Frontal cortex (tissue), 4 donors: ENCODE results near the gene ROBO1. TPM values are rescaled to one million over a fixed set of nuclear protein-coding genes. Genes with fewer than 3 reads are reported as not detected.

Source experiments
- DNase-seq, 2 donors: peaks; one replicate each; pipeline ENCODE4 v3.0.0; 2012; ENCODE audit warnings: low spot score in 2 of 2
- FAIRE-seq: peaks from 2 replicates; lab custom pipeline; 2012; peaks lifted over from hg19 to GRCh38; lab: Jason Lieb, UNC
- total RNA-seq: library from RNA; depleted of rRNA; stranded (reverse); fragments of >200 nt; gene quantifications from one replicate; pipeline ENCODE4 v1.2.3, GENCODE V29; 2014
- donor health status: control.
- donor health status: control.
- donor health status: control.

The ROBO1 gene
- total RNA-seq, 1 donor from 2014 or later: 296 TPM

GRCh38 chr3:79154865-79155264, 612.9 kb downstream of the ROBO1 start:
- DNase-seq (no peak), FAIRE-seq (no peak)

- DNase-seq (no peak), FAIRE-seq (no peak)
Measured at GRCh38 chr3:79148786-79149185, 619.0 kb downstream of the ROBO1 start.

- no peak for DNase-seq
- no peak for FAIRE-seq
Measured at GRCh38 chr3:79146024-79146423, 621.8 kb downstream of the ROBO1 start.

- FAIRE-seq (no peak), DNase-seq (no peak)
Measured at GRCh38 chr3:79140708-79141107, 627.1 kb downstream of the ROBO1 start.

GRCh38 chr3:79139395-79140068, 628.3 kb downstream of the ROBO1 start:
- FAIRE-seq: no peak
- no peak for DNase-seq

- DNase-seq (no peak), FAIRE-seq (no peak)
Measured at GRCh38 chr3:79125313-79125984, 642.3 kb downstream of the ROBO1 start.

- FAIRE-seq (no peak), DNase-seq (no peak)
Measured at GRCh38 chr3:79115458-79115857, 652.3 kb downstream of the ROBO1 start.

GRCh38 chr3:79113876-79114275, 653.9 kb downstream of the ROBO1 start:
- FAIRE-seq (no peak), DNase-seq (no peak)

- FAIRE-seq (no peak), DNase-seq (no peak)
Measured at GRCh38 chr3:79111375-79112052, 656.3 kb downstream of the ROBO1 start.

- DNase-seq: no peak
Measured at GRCh38 chr3:79109754-79110153, 658.0 kb downstream of the ROBO1 start.

GRCh38 chr3:79103307-79103706, 664.5 kb downstream of the ROBO1 start:
- DNase-seq (no peak), FAIRE-seq (no peak)

More at GRCh38 chr3:79109754-79110153, 658.0 kb downstream of the ROBO1 start:
- FAIRE-seq: no peak

GRCh38 chr3:79097964-79098660, 669.7 kb downstream of the ROBO1 start:
- FAIRE-seq (no peak), DNase-seq (no peak)

GRCh38 chr3:79094654-79095053, 673.1 kb downstream of the ROBO1 start:
- FAIRE-seq (no peak), DNase-seq (no peak)

GRCh38 chr3:79086514-79086913, 681.3 kb downstream of the ROBO1 start:
- DNase-seq (peak; percentile 0 to 3), FAIRE-seq (no peak)

GRCh38 chr3:79085171-79085570, 682.6 kb downstream of the ROBO1 start:
- no peak for FAIRE-seq

GRCh38 chr3:79081335-79081734, 686.5 kb downstream of the ROBO1 start:
- DNase-seq: no peak

More at GRCh38 chr3:79085171-79085570, 682.6 kb downstream of the ROBO1 start:
- no peak for DNase-seq

GRCh38 chr3:79074558-79074957, 693.2 kb downstream of the ROBO1 start:
- DNase-seq (no peak), FAIRE-seq (peak; percentile 49)

More at GRCh38 chr3:79081335-79081734, 686.5 kb downstream of the ROBO1 start:
- FAIRE-seq: no peak

GRCh38 chr3:79067734-79068133, 700.1 kb downstream of the ROBO1 start:
- no peak for FAIRE-seq
- no peak for DNase-seq

- DNase-seq: no peak
- FAIRE-seq: no peak
Measured at GRCh38 chr3:79066481-79066880, 701.3 kb downstream of the ROBO1 start.

- DNase-seq (no peak), FAIRE-seq (no peak)
Measured at GRCh38 chr3:79063624-79064023, 704.2 kb downstream of the ROBO1 start.
